Endothelial cell (in vitro differentiated cells): ENCODE results near the gene OVCH1. TPM values are rescaled to one million over a fixed set of nuclear protein-coding genes. Genes with fewer than 3 reads are reported as not detected.

Experiments used
- DNase-seq: peaks from one replicate; pipeline ENCODE4 v3.0.0; 2021; ENCODE audit warnings: low spot score
- H3K27ac Mint-ChIP-seq: one replicate; pipeline ENCODE4 v1.8.0; 2021; ENCODE audit warnings: mixed read lengths, inconsistent platforms; ENCODE audit not compliant: unreplicated experiment
- H3K27me3 Mint-ChIP-seq: one replicate; pipeline ENCODE4 v1.8.0; 2021; ENCODE audit warnings: mild to moderate bottlenecking, moderate library complexity, mixed read lengths, inconsistent platforms; ENCODE audit not compliant: unreplicated experiment
- H3K36me3 Mint-ChIP-seq: one replicate; pipeline ENCODE4 v1.8.0; 2021; ENCODE audit warnings: mild to moderate bottlenecking, low read depth, mixed read lengths, inconsistent platforms; ENCODE audit not compliant: unreplicated experiment
- H3K4me1 Mint-ChIP-seq: one replicate; pipeline ENCODE4 v1.8.0; 2021; ENCODE audit warnings: mild to moderate bottlenecking, mixed read lengths, inconsistent platforms; ENCODE audit not compliant: unreplicated experiment
- H3K4me3 Mint-ChIP-seq: one replicate; pipeline ENCODE4 v1.8.0; 2021; ENCODE audit warnings: mild to moderate bottlenecking, mixed read lengths, inconsistent platforms; ENCODE audit not compliant: unreplicated experiment
- H3K9me3 Mint-ChIP-seq: one replicate; pipeline ENCODE4 v1.8.0; 2021; ENCODE audit warnings: mixed read lengths, inconsistent platforms; ENCODE audit not compliant: unreplicated experiment
- total RNA-seq: library from RNA; stranded (reverse); fragmentation: NEBNext Ultra II Directional; extraction: Animal tissue kit (Norgen Biotek cat#: 25700); gene quantifications from one replicate; pipeline ENCODE4 v1.2.1, GENCODE V29; 2021; ENCODE audit not compliant: unreplicated experiment
- TF ChIP-seq, protein P1 (sequence below): fragments of 200-600 bp; sonication (generic); IDR thresholded peaks from one replicate; pipeline ENCODE4 v1.5.0; 2021; ENCODE audit warnings: antibody characterized with exemption; ENCODE audit not compliant: unreplicated experiment

The OVCH1 gene
- total RNA-seq, 1 donor from 2014 or later: not detected

DNA sequence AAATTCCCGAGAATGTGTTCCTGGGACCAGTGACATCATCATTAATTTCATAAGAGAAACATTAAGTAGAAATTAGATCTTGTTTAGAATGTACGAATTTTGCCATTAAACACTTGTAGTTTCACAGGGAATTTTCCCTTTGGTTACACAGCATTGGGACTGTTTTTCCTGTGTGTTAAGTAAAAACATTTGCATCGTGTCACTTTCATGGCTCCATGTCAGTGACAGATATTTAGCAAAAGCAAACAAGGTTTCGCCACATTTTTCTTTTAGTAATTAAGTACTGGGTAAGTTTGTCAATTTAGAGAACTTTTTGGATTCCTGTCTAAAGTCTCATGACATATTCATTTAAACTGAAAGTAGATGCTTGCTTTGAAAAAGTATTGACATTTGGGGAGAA is 45.5 kb upstream of the OVCH1 start:
- TF ChIP-seq, protein P1, sequence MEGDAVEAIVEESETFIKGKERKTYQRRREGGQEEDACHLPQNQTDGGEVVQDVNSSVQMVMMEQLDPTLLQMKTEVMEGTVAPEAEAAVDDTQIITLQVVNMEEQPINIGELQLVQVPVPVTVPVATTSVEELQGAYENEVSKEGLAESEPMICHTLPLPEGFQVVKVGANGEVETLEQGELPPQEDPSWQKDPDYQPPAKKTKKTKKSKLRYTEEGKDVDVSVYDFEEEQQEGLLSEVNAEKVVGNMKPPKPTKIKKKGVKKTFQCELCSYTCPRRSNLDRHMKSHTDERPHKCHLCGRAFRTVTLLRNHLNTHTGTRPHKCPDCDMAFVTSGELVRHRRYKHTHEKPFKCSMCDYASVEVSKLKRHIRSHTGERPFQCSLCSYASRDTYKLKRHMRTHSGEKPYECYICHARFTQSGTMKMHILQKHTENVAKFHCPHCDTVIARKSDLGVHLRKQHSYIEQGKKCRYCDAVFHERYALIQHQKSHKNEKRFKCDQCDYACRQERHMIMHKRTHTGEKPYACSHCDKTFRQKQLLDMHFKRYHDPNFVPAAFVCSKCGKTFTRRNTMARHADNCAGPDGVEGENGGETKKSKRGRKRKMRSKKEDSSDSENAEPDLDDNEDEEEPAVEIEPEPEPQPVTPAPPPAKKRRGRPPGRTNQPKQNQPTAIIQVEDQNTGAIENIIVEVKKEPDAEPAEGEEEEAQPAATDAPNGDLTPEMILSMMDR: no peak
- no peak overlapping the region for H3K27ac Mint-ChIP-seq
- DNase-seq: no peak
- no peaks in the 10 kb centered on the region for H3K27me3 Mint-ChIP-seq
- H3K36me3 Mint-ChIP-seq: no peaks in the 10 kb centered on the region
- H3K4me3 Mint-ChIP-seq: no peak overlapping the region
- no peaks in the 10 kb centered on the region for H3K9me3 Mint-ChIP-seq
- H3K4me1 Mint-ChIP-seq: peaks cover 16% of the 10 kb centered on the region

DNA sequence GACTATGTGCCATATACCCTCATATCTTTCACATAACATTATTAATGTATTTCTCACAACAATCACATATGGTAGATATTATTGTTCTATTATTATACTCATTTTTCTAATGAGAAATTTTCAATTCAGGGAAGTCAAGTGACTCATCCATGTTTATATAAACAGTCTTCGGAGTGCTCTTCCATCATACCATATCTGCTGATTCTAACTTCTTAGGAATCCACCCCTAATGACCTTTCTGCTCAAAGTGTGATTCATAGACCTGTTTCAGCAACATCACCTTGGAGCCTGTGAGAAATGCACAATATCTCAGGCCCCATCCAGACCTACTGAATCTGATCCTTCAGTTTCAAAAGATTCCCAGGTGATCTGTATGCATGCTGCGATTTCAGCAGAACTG is 39.8 kb upstream of the OVCH1 start:
- Mint-ChIP-seq H3K27ac (no peak overlapping the region), H3K27me3 (no peaks in the 10 kb centered on the region), H3K4me1 (no peaks in the 10 kb centered on the region), H3K4me3 (no peak overlapping the region), H3K9me3 (no peaks in the 10 kb centered on the region), H3K36me3 (no peaks in the 10 kb centered on the region)
- no peak for DNase-seq
- TF ChIP-seq, protein P1: no peak

GRCh38 chr12:29534935-29535334 is 37.4 kb upstream of the OVCH1 start:
- no peaks in the 10 kb centered on the region for H3K27me3 Mint-ChIP-seq
- no peaks in the 10 kb centered on the region for H3K4me1 Mint-ChIP-seq
- TF ChIP-seq, protein P1: no peak
- no peak overlapping the region for H3K27ac Mint-ChIP-seq
- H3K4me3 Mint-ChIP-seq: no peak overlapping the region
- no peaks in the 10 kb centered on the region for H3K9me3 Mint-ChIP-seq
- no peaks in the 10 kb centered on the region for H3K36me3 Mint-ChIP-seq
- no peak for DNase-seq

- Mint-ChIP-seq H3K4me3 (no peak overlapping the region), H3K27ac (no peak overlapping the region), H3K27me3 (no peaks in the 10 kb centered on the region), H3K36me3 (no peaks in the 10 kb centered on the region), H3K9me3 (no peaks in the 10 kb centered on the region), H3K4me1 (no peaks in the 10 kb centered on the region)
- TF ChIP-seq, protein P1: no peak
- no peak for DNase-seq
These were observed 36.5 kb upstream of the OVCH1 start for GRCh38 chr12:29533815-29534489.

- Mint-ChIP-seq H3K27ac (no peak overlapping the region), H3K36me3 (no peaks in the 10 kb centered on the region), H3K27me3 (no peaks in the 10 kb centered on the region), H3K4me1 (no peaks in the 10 kb centered on the region), H3K4me3 (no peak overlapping the region), H3K9me3 (no peaks in the 10 kb centered on the region)
- TF ChIP-seq, protein P1: no peak
- DNase-seq: no peak
These were observed 34.0 kb upstream of the OVCH1 start for GRCh38 chr12:29531471-29531870.
